HepG2 (cell line): ENCODE measurements around the gene THRB. TPM values are rescaled to one million over a fixed set of nuclear protein-coding genes. Genes with fewer than 3 reads are reported as not detected.

ENCODE experiments used
- ATAC-seq: fragments of 200-7000 bp; cut with Tn5 transposase; 3 replicates; pipeline ENCODE4 v1.9.1; 2020; ENCODE audit warnings: mild to moderate bottlenecking, moderate library complexity
- BruUV-seq: library from RNA; stranded (reverse); fragments of 400-500 nt; replicated peaks from 2 replicates; lab custom pipeline; 2021; lab: Mats Ljungman, UMichigan
- CTCF ChIA-PET: fragments of 300-600 bp; formaldehyde crosslinking; extraction: SDS; loops from one replicate; lab custom pipeline; 2021; ENCODE audit warnings: low total read pairs, inconsistent platforms, low intra/inter-chr PET ratio; lab: Yijun Ruan, JAX
- POLR2A ChIA-PET: fragments of 350-600 bp; sonication (Branson Sonifier 250); formaldehyde crosslinking; loops from one replicate; lab custom pipeline; 2020; ENCODE audit warnings: antibody characterized with exemption, inconsistent platforms; lab: Yijun Ruan, JAX
- DNase-seq: peaks from one replicate; pipeline ENCODE4 v3.0.0-alpha.2; 2015; ENCODE audit warnings: low spot score
- FAIRE-seq: peaks from 3 replicates; lab custom pipeline; 2011; peaks lifted over from hg19 to GRCh38; lab: Jason Lieb, UNC
- H2AFZ ChIP-seq: one replicate; pipeline ENCODE4 v1.6.1; 2011; ENCODE audit warnings: low read length, inconsistent platforms
- H3K27ac ChIP-seq: fragments of 300-600 bp; 3 replicates; pipeline ENCODE4 v1.8.0; 2011; ENCODE audit warnings: mixed run types, mild to moderate bottlenecking, mixed read lengths, low read length, inconsistent platforms; ENCODE audit not compliant: insufficient read depth; ENCODE audit errors: extremely low read length
- H3K27me3 ChIP-seq, 2 experiments: fragments of 200-600 bp in 1 of 2; 2 replicates in 1 of 2; 3 replicates in 1 of 2; pipeline versions ENCODE4 v1.6.0 to v1.8.0; 2011; ENCODE audit warnings: low read length in 2 of 2, mild to moderate bottlenecking in 2 of 2, moderate library complexity in 2 of 2, inconsistent platforms in 1 of 2; ENCODE audit not compliant: insufficient read depth in 2 of 2, control insufficient read depth in 1 of 2
- H3K36me3 ChIP-seq, 2 experiments: fragments of 200-600 bp in 1 of 2; replicated peaks in 1 of 2; 2 replicates in 1 of 2; 3 replicates in 1 of 2; pipeline versions ENCODE4 v1.5.1 to v1.8.0; 2011; ENCODE audit warnings: low read length in 2 of 2, inconsistent platforms in 1 of 2; ENCODE audit not compliant: insufficient read depth in 2 of 2, control insufficient read depth in 1 of 2
- H3K4me1 ChIP-seq: 2 replicates; pipeline ENCODE4 v1.5.1; 2012; ENCODE audit warnings: low read length, inconsistent platforms; ENCODE audit not compliant: insufficient read depth
- H3K4me2 ChIP-seq: 2 replicates; pipeline ENCODE4 v1.6.0; 2011; ENCODE audit warnings: low read depth, low read length, inconsistent platforms
- H3K4me3 ChIP-seq, 3 experiments: fragments of 200-600 bp in 1 of 3; sonication (generic), shearing (Covaris generic) in 1 of 3; replicated peaks in 1 of 3; 2 replicates each; pipeline ENCODE4 v1.5.1; 2011 to 2016; ENCODE audit warnings: low read length in 3 of 3, inconsistent platforms in 2 of 3, low read depth in 2 of 3, mild to moderate bottlenecking in 2 of 3, control low read depth in 1 of 3, mixed read lengths in 1 of 3; ENCODE audit not compliant: insufficient read depth in 1 of 3
- H3K79me2 ChIP-seq: one replicate; pipeline ENCODE4 v1.6.1; 2011; ENCODE audit warnings: low read length, inconsistent platforms; ENCODE audit not compliant: insufficient read depth
- H3K9ac ChIP-seq: 2 replicates; pipeline ENCODE4 v1.6.0; 2011; ENCODE audit warnings: mild to moderate bottlenecking, low read depth, low read length, inconsistent platforms; ENCODE audit not compliant: insufficient read depth
- H3K9me3 ChIP-seq: 2 replicates; pipeline ENCODE4 v1.5.1; 2012; ENCODE audit warnings: mild to moderate bottlenecking, low read length
- H4K20me1 ChIP-seq: 2 replicates; pipeline ENCODE4 v1.6.0; 2011; ENCODE audit warnings: inconsistent platforms, mild to moderate bottlenecking, low read length, moderate library complexity; ENCODE audit not compliant: insufficient read depth
- ATF2 ChIP-seq: sonication (generic); formaldehyde crosslinking; IDR thresholded peaks from 2 replicates; pipeline ENCODE4 v1.4.0; 2020; ENCODE audit warnings: missing genetic modification reagents
- in situ Hi-C: cut with HindIII; loops from 2 replicates; pipeline ENCODE4 v1.10.0; 2017; ENCODE audit warnings: low pct_unique_long_range_greater_than_20kb; ENCODE audit not compliant: extremely low pct_ligation_motif_present
- intact Hi-C: fragments of 100-400 bp; cut with micrococcal nuclease; formaldehyde crosslinking; loops from one replicate; pipeline ENCODE4 v1.10.0; 2022; ENCODE audit not compliant: unreplicated experiment
- polyA plus RNA-seq, 8 experiments: library from polyadenylated mRNA; depleted of rRNA in 3 of 8; stranded (reverse) in 7 of 8; unstranded in 1 of 8; fragments of >200 nt; fragmentation: Illumina TruSeq in 4 of 8; extraction: Trizol in 4 of 8; gene quantifications; 2 replicates each; pipeline versions ENCODE4 v1.2.1 to v1.2.3, GENCODE V29; 2011 to 2016; ENCODE audit warnings: low read depth in 4 of 8, missing spikeins in 1 of 8, mixed read lengths in 1 of 8; ENCODE audit not compliant: insufficient read depth in 1 of 8
- total RNA-seq, 5 experiments: library from RNA; depleted of rRNA; stranded (reverse); fragments of >200 nt; fragmentation: Illumina TruSeq; extraction: Trizol; gene quantifications; 2 replicates each; pipeline ENCODE4 v1.2.3, GENCODE V29; 2016; ENCODE audit warnings: low read depth in 1 of 5
- TF ChIP-seq, protein P1 (sequence below): sonication (generic); formaldehyde crosslinking; IDR thresholded peaks from one replicate; pipeline ENCODE4 v1.5.1; 2020; ENCODE audit warnings: mild to moderate bottlenecking, missing genetic modification reagents; ENCODE audit errors: not compliant biosample characterization

THRB gene
- total and polyA plus RNA-seq, 2 of the 13 experiments (the other 11 are each of a cell fraction or from before 2014, with no cell fraction given) = 4.7 to 22.7 TPM

- TF ChIP-seq, protein P1, sequence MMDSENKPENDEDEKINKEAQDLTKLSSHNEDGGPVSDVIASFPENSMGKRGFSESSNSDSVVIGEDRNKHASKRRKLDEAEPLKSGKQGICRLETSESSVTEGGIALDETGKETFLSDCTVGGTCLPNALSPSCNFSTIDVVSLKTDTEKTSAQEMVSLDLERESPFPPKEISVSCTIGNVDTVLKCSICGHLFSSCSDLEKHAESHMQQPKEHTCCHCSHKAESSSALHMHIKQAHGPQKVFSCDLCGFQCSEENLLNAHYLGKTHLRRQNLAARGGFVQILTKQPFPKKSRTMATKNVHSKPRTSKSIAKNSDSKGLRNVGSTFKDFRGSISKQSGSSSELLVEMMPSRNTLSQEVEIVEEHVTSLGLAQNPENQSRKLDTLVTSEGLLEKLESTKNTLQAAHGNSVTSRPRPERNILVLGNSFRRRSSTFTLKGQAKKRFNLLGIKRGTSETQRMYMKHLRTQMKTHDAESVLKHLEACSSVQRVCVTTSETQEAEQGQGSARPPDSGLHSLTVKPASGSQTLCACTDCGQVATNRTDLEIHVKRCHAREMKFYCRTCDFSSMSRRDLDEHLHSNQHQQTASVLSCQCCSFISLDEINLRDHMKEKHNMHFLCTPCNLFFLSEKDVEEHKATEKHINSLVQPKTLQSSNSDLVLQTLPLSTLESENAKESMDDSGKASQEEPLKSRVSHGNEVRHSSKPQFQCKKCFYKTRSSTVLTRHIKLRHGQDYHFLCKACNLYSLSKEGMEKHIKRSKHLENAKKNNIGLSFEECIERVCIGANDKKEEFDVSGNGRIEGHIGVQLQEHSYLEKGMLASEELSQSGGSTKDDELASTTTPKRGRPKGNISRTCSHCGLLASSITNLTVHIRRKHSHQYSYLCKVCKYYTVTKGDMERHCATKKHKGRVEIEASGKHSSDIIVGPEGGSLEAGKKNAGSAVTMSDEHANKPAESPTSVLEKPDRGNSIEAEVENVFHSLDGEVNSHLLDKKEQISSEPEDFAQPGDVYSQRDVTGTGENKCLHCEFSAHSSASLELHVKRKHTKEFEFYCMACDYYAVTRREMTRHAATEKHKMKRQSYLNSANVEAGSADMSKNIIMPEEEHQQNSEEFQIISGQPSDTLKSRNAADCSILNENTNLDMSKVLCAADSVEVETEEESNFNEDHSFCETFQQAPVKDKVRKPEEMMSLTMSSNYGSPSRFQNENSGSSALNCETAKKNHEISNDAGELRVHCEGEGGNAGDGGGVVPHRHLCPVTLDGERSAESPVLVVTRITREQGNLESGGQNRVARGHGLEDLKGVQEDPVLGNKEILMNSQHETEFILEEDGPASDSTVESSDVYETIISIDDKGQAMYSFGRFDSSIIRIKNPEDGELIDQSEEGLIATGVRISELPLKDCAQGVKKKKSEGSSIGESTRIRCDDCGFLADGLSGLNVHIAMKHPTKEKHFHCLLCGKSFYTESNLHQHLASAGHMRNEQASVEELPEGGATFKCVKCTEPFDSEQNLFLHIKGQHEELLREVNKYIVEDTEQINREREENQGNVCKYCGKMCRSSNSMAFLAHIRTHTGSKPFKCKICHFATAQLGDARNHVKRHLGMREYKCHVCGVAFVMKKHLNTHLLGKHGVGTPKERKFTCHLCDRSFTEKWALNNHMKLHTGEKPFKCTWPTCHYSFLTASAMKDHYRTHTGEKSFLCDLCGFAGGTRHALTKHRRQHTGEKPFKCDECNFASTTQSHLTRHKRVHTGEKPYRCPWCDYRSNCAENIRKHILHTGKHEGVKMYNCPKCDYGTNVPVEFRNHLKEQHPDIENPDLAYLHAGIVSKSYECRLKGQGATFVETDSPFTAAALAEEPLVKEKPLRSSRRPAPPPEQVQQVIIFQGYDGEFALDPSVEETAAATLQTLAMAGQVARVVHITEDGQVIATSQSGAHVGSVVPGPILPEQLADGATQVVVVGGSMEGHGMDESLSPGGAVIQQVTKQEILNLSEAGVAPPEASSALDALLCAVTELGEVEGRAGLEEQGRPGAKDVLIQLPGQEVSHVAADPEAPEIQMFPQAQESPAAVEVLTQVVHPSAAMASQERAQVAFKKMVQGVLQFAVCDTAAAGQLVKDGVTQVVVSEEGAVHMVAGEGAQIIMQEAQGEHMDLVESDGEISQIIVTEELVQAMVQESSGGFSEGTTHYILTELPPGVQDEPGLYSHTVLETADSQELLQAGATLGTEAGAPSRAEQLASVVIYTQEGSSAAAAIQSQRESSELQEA (CRISPR knock-in tag) = no peak
These were observed 171.4 kb downstream of the THRB start (continued) for GRCh38 chr3:24323272-24323671.

DNA sequence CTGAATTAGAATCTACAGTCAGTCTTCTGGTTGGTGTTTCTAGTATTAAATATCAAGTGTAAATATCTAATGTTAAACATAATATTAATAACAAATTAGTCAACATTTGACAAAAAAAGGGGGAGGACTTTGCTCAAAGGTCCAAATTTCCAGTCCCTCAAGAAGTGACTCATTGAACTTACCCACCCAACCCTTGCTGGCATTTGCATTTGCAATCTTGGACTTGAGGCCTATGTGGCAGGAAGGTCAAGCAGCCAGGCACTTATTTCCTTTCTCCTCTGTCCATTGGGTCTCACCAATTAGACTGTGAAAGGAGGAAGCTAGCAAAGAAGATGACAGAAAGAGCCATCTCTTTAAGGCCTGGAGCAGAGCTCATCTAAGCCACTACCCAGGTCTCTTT is 174.0 kb downstream of the THRB start:
- Histone ChIP-seq H3K4me3 (no peak overlapping the region), H3K4me1 (peaks cover 19% of the 10 kb centered on the region), H3K27me3 (no peaks in the 10 kb centered on the region), H4K20me1 (no peaks in the 10 kb centered on the region), H3K9me3 (no peaks in the 10 kb centered on the region), H3K9ac (no peak overlapping the region), H3K79me2 (no peaks in the 10 kb centered on the region), H3K4me2 (no peak overlapping the region), H3K36me3 (peaks cover 2 to 6% of the 10 kb centered on the region in 2 experiments; a peak in 2 of 5 replicates), H3K27ac (no peak overlapping the region), H2AFZ (no peak overlapping the region)
- BruUV-seq = no TSS peak
- ChIA-PET POLR2A (no interaction called here), CTCF (no interaction called here)
- in situ Hi-C loops = no loop called here
- no peak for FAIRE-seq
- ATAC-seq = no peak
- intact Hi-C loops = no loop called here
- no peak for TF ChIP-seq ATF2
- DNase-seq = no peak
